HL-60 (cell line): Measurements from ENCODE around the gene WDR12.
A peak's percentile ranks its signal among the peaks of the same experiment; 100 is the strongest.
"Not testable (repeated sequence)": the region's sequence is repeated elsewhere in the genome, so short reads cannot be mapped to it uniquely, and the experiment has no call there.

Experiments used
- DNase-seq, 2 experiments: peaks; one replicate each; pipeline ENCODE4 v3.0.0-alpha.2; 2010 to 2020; ENCODE audit warnings: low read depth in 1 of 2, low spot score in 1 of 2
- H3K27ac ChIP-seq: fragments of 250-450 bp; sonication (Bioruptor Pico); replicated peaks from 2 replicates; pipeline ENCODE4 v1.5.1; 2020; ENCODE audit warnings: mild to moderate bottlenecking, moderate library complexity
- H3K27me3 ChIP-seq: fragments of 250-450 bp; sonication (Bioruptor Pico); 2 replicates; pipeline ENCODE4 v1.5.1; 2021; ENCODE audit warnings: mild to moderate bottlenecking, moderate library complexity; ENCODE audit not compliant: insufficient read depth, poor library complexity, severe bottlenecking
- H3K4me3 ChIP-seq: replicated peaks from 2 replicates; pipeline ENCODE4 v1.5.1; 2011; ENCODE audit warnings: mild to moderate bottlenecking, control low read depth, low read length; ENCODE audit not compliant: insufficient read depth
- GABPA ChIP-seq: IDR thresholded peaks from 2 replicates; pipeline ENCODE4 v1.6.1; 2012; ENCODE audit warnings: low read depth
- POLR2AphosphoS5 ChIP-seq: IDR thresholded peaks from 2 replicates; pipeline ENCODE4 v1.6.1; 2012; ENCODE audit warnings: low read depth
- REST ChIP-seq: IDR thresholded peaks from 2 replicates; pipeline ENCODE4 v1.6.1; 2012; ENCODE audit warnings: low read depth; ENCODE audit not compliant: insufficient replicate concordance
- SPI1 ChIP-seq: IDR thresholded peaks from 2 replicates; pipeline ENCODE4 v1.6.1; 2012; ENCODE audit warnings: low read depth, mild to moderate bottlenecking, borderline replicate concordance
- TF ChIP-seq, protein P1 (sequence below): IDR thresholded peaks from one replicate; pipeline ENCODE4 v1.5.1; 2011; ENCODE audit warnings: low read length, control low read depth, inconsistent platforms; ENCODE audit not compliant: insufficient read depth

Gene WDR12

GRCh38 chr2:202909394-202910192 is 1.9 kb downstream of the WDR12 start:
- TF ChIP-seq POLR2AphosphoS5 (no peak), GABPA (no peak), SPI1 (no peak)
- Histone ChIP-seq H3K4me3 (peak overlapping the region; percentile 84), H3K27me3 (no peaks in the 10 kb centered on the region), H3K27ac (peak overlapping the region; percentile 93)
- DNase-seq: peak; percentile 30 to 51

DNA sequence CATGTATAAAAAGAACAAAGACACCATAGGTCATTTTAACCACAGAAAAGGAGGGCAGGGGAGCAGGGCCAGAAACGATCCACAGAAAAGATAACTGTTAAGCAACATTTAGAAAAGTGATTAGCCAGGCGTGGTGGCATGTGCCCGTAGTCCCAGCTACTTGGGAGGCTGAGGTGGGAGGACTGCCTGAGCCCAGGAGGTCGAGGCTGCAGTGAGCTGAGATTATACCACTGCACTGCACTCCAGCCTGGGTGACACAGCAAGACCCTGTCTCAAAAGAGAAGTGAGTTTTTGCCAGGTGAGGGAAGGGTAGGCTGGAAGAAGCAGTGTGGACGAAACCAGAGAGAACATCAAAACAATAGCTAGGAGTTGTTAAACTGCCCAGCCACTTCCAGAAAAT is 3.3 kb downstream of the WDR12 start:
- H3K4me3 ChIP-seq: no peak overlapping the region
- H3K27me3 ChIP-seq: no peaks in the 10 kb centered on the region
- no peak for TF ChIP-seq POLR2AphosphoS5
- no peak for TF ChIP-seq GABPA
- TF ChIP-seq, protein P1, sequence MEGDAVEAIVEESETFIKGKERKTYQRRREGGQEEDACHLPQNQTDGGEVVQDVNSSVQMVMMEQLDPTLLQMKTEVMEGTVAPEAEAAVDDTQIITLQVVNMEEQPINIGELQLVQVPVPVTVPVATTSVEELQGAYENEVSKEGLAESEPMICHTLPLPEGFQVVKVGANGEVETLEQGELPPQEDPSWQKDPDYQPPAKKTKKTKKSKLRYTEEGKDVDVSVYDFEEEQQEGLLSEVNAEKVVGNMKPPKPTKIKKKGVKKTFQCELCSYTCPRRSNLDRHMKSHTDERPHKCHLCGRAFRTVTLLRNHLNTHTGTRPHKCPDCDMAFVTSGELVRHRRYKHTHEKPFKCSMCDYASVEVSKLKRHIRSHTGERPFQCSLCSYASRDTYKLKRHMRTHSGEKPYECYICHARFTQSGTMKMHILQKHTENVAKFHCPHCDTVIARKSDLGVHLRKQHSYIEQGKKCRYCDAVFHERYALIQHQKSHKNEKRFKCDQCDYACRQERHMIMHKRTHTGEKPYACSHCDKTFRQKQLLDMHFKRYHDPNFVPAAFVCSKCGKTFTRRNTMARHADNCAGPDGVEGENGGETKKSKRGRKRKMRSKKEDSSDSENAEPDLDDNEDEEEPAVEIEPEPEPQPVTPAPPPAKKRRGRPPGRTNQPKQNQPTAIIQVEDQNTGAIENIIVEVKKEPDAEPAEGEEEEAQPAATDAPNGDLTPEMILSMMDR: no peak
- no peak for TF ChIP-seq SPI1
- no peak for TF ChIP-seq REST
- no peak for DNase-seq
- H3K27ac ChIP-seq: no peak overlapping the region; the same call in 1 of the 2 replicates

DNA sequence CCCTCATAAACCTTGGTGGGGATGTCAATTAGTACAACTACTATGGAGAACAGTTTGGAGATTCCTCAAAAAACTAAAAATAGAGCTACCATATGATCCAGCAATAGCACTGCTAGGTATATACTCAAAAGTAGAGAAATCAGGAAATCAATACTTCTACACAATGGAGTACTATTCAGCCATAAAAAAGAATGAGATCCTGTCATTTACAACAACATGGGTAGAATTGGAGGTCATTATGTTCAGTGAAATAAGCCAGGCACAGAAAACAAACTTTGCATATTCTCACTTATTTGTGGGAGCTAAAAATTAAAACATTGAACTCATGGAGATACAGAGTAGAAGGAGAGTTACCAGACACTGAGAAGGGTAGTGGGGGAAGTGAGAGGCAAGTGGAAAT is 6.0 kb downstream of the WDR12 start:
- not testable (repeated sequence) for DNase-seq, H3K27ac ChIP-seq, H3K27me3 ChIP-seq, H3K4me3 ChIP-seq

GRCh38 chr2:202885190-202885589 is 26.3 kb downstream of the WDR12 start:
- H3K4me3 ChIP-seq: no peak overlapping the region
- TF ChIP-seq GABPA: no peak
- TF ChIP-seq POLR2AphosphoS5: no peak
- no peak for TF ChIP-seq SPI1
- TF ChIP-seq, protein P1: no peak
- TF ChIP-seq REST: no peak
- DNase-seq: no peak
- no peak overlapping the region for H3K27ac ChIP-seq
- H3K27me3 ChIP-seq: no peaks in the 10 kb centered on the region
